Caco-2 (cell line): ENCODE data around the gene PSKH1. TPM values are rescaled to one million over a fixed set of nuclear protein-coding genes. Genes with fewer than 3 reads are reported as not detected.
A peak's percentile ranks its signal among the peaks of the same experiment; 100 is the strongest.

Source experiments
- BruUV-seq: library from RNA; stranded (reverse); fragments of 400-500 nt; replicated peaks from 2 replicates; lab custom pipeline; 2021; lab: Mats Ljungman, UMichigan
- CTCF ChIA-PET: fragments of 300-600 bp; sonication (Branson Sonifier 250); formaldehyde crosslinking; loops from one replicate; lab custom pipeline; 2022; ENCODE audit warnings: antibody characterized with exemption; lab: Charles Lee
- POLR2A ChIA-PET: fragments of 300-600 bp; sonication (Branson Sonifier 250); formaldehyde crosslinking; loops from one replicate; lab custom pipeline; 2022; ENCODE audit warnings: antibody characterized with exemption; lab: Charles Lee
- DNase-seq, 2 experiments: peaks; one replicate each; pipeline versions ENCODE4 v3.0.0 to v3.0.0-alpha.2; 2020 to 2022
- H3K27me3 ChIP-seq: replicated peaks from 2 replicates; pipeline ENCODE4 v1.6.0; 2011; ENCODE audit warnings: low read length; ENCODE audit not compliant: control insufficient read depth, insufficient read depth
- H3K36me3 ChIP-seq: 2 replicates; pipeline ENCODE4 v1.5.1; 2011; ENCODE audit warnings: low read length; ENCODE audit not compliant: control insufficient read depth, insufficient read depth
- H3K4me1 ChIP-seq: fragments of 250-450 bp; sonication (Bioruptor Pico); 2 replicates; pipeline ENCODE4 v1.5.1; 2020; ENCODE audit warnings: mild to moderate bottlenecking
- H3K4me3 ChIP-seq: 2 replicates; pipeline ENCODE4 v1.5.1; 2011; ENCODE audit warnings: low read depth, mild to moderate bottlenecking, control low read depth, low read length
- H3K9me3 ChIP-seq: fragments of 250-450 bp; sonication (Bioruptor Pico); 2 replicates; pipeline ENCODE4 v1.5.1; 2020; ENCODE audit warnings: mild to moderate bottlenecking, moderate library complexity
- H3K27ac Mint-ChIP-seq: one replicate; pipeline ENCODE4 v1.8.0; 2022; ENCODE audit warnings: mixed read lengths; ENCODE audit not compliant: unreplicated experiment
- H3K27me3 Mint-ChIP-seq: one replicate; pipeline ENCODE4 v1.8.0; 2022; ENCODE audit warnings: mixed read lengths; ENCODE audit not compliant: insufficient read depth, unreplicated experiment
- H3K36me3 Mint-ChIP-seq: one replicate; pipeline ENCODE4 v1.8.0; 2022; ENCODE audit warnings: mild to moderate bottlenecking, mixed read lengths; ENCODE audit not compliant: insufficient read depth, unreplicated experiment
- H3K4me1 Mint-ChIP-seq: one replicate; pipeline ENCODE4 v1.8.0; 2022; ENCODE audit warnings: low read depth, mixed read lengths; ENCODE audit not compliant: unreplicated experiment
- H3K4me3 Mint-ChIP-seq: one replicate; pipeline ENCODE4 v1.8.0; 2022; ENCODE audit warnings: mild to moderate bottlenecking, moderate library complexity, mixed read lengths; ENCODE audit not compliant: unreplicated experiment
- H3K9me3 Mint-ChIP-seq: one replicate; pipeline ENCODE4 v1.8.0; 2022; ENCODE audit warnings: mixed read lengths; ENCODE audit not compliant: unreplicated experiment
- CTCF ChIP-seq, 2 experiments: fragments of 200-600 bp in 1 of 2; IDR thresholded peaks; 1 replicate in 1 of 2; 2 replicates in 1 of 2; pipeline versions ENCODE4 v1.5.1 to v1.8.0; 2011 to 2022; ENCODE audit warnings: antibody characterized with exemption in 1 of 2, control low read depth in 1 of 2, inconsistent platforms in 1 of 2, low read depth in 1 of 2, low read length in 1 of 2, mild to moderate bottlenecking in 1 of 2, moderate library complexity in 1 of 2; ENCODE audit not compliant: insufficient read depth in 1 of 2, severe bottlenecking in 1 of 2, unreplicated experiment in 1 of 2
- intact Hi-C: fragments of 100-400 bp; cut with micrococcal nuclease; formaldehyde crosslinking; loops from one replicate; pipeline ENCODE4 v1.10.0; 2022; ENCODE audit not compliant: unreplicated experiment
- total RNA-seq: library from RNA; stranded (reverse); gene quantifications from 2 replicates; pipeline ENCODE4 v1.2.3, GENCODE V29; 2022

PSKH1 gene
- total RNA-seq, 1 experiment from 2014 or later: 41.3 TPM

- H3K9me3 ChIP-seq: no peaks in the 10 kb centered on the region
- peaks cover 32% of the 10 kb centered on the region for H3K4me1 ChIP-seq
- H3K4me3 Mint-ChIP-seq: peak within 1 kb of the TSS; percentile 75
- TF ChIP-seq CTCF (IDR thresholded peaks at IDR 0.05; ENCODE audit: insufficient read depth in 1 of 2, low read depth in 1 of 2, low read length in 1 of 2, severe bottlenecking in 1 of 2, unreplicated experiment in 1 of 2): no peak
- CTCF ChIA-PET: interaction anchor here (0.5 to 3.2 kb wide), 4 partner anchors 14 to 285 kb away, joined by 3 to 18 read pairs (median 8); partner anchors contain the start of gene CTCF
- POLR2A ChIA-PET: interaction anchor here (0.6 to 1.9 kb wide), 3 partner anchors 13 to 41 kb away, joined by 3 to 9 read pairs (median 3); partner anchors contain the start of genes RANBP10 and TSNAXIP1
- TSS peak; percentile 16 for BruUV-seq
- H3K36me3 ChIP-seq: no peaks in the 10 kb centered on the region; the same call in none of the 2 replicates
- H3K9me3 Mint-ChIP-seq: no peaks in the 10 kb centered on the region
- intact Hi-C loops: loop anchor here (2.0 kb wide), 3 partner anchors 18 to 40 kb away; partner anchors contain the start of genes EDC4, RANBP10 and TSNAXIP1
- no peaks in the 10 kb centered on the region for H3K27me3 Mint-ChIP-seq
- H3K4me1 Mint-ChIP-seq: peaks cover 17% of the 10 kb centered on the region
- peaks cover 53% of the 10 kb centered on the region for H3K36me3 Mint-ChIP-seq
- H3K27ac Mint-ChIP-seq: peak within 1 kb of the TSS; percentile 93
- H3K4me3 ChIP-seq: peak within 1 kb of the TSS; percentile 98
- H3K27me3 ChIP-seq: no peaks in the 10 kb centered on the region
- DNase-seq: peak; percentile 66 to 71
These were observed 45.8 kb upstream of the PSKH1 start, which contains the start of gene CENPT for GRCh38 chr16:67847064-67847861. Gene CENPT, minus strand, starts transcription at chr16:67847693. Its CDS starts 13,834 bp downstream, at chr16:67833859.

- Histone ChIP-seq H3K4me3 (peak overlapping the region; percentile 98), H3K9me3 (no peaks in the 10 kb centered on the region), H3K27me3 (no peaks in the 10 kb centered on the region), H3K4me1 (peaks cover 30% of the 10 kb centered on the region), H3K36me3 (no peaks in the 10 kb centered on the region; the same call in none of the 2 replicates)
- no peak for TF ChIP-seq CTCF (IDR thresholded peaks at IDR 0.05; ENCODE audit: insufficient read depth in 1 of 2, low read depth in 1 of 2, low read length in 1 of 2, severe bottlenecking in 1 of 2, unreplicated experiment in 1 of 2)
- H3K4me3 Mint-ChIP-seq: peak overlapping the region; percentile 75
- H3K4me1 Mint-ChIP-seq: peaks cover 17% of the 10 kb centered on the region
- BruUV-seq: no TSS peak
- DNase-seq: no peak
- intact Hi-C loops: no loop called here
- ChIA-PET CTCF (interaction anchor here (0.9 to 3.2 kb wide), 2 partner anchors 17 to 32 kb away, joined by 3 to 18 read pairs; no protein-coding TSS in a partner anchor), POLR2A (no interaction called here)
- peak overlapping the region; percentile 93 for H3K27ac Mint-ChIP-seq
- H3K36me3 Mint-ChIP-seq: peaks cover 46% of the 10 kb centered on the region
- no peaks in the 10 kb centered on the region for H3K27me3 Mint-ChIP-seq
- H3K9me3 Mint-ChIP-seq: no peaks in the 10 kb centered on the region
These were observed 44.9 kb upstream of the PSKH1 start for GRCh38 chr16:67848118-67848517.

- peaks cover 34% of the 10 kb centered on the region for H3K4me1 Mint-ChIP-seq
- CTCF ChIA-PET: no interaction called here
- H3K9me3 Mint-ChIP-seq: no peaks in the 10 kb centered on the region
- H3K9me3 ChIP-seq: no peaks in the 10 kb centered on the region
- H3K4me3 Mint-ChIP-seq: no peak overlapping the region
- peaks cover 21% of the 10 kb centered on the region for H3K4me1 ChIP-seq
- H3K27me3 Mint-ChIP-seq: no peaks in the 10 kb centered on the region
- no peak for TF ChIP-seq CTCF (IDR thresholded peaks at IDR 0.05; ENCODE audit: insufficient read depth in 1 of 2, low read depth in 1 of 2, low read length in 1 of 2, severe bottlenecking in 1 of 2, unreplicated experiment in 1 of 2)
- POLR2A ChIA-PET: no interaction called here
- no peaks in the 10 kb centered on the region; the same call in none of the 2 replicates for H3K36me3 ChIP-seq
- peaks cover 57% of the 10 kb centered on the region for H3K36me3 Mint-ChIP-seq
- DNase-seq: no peak
- no peaks in the 10 kb centered on the region for H3K27me3 ChIP-seq
- H3K27ac Mint-ChIP-seq: peak overlapping the region; percentile 28
- BruUV-seq: no TSS peak
- no peak overlapping the region for H3K4me3 ChIP-seq
- intact Hi-C loops: no loop called here
These were observed 39.4 kb upstream of the PSKH1 start for GRCh38 chr16:67853670-67854069.
